ENCODE data around the gene FRS3. TPM values are rescaled to one million over a fixed set of nuclear protein-coding genes. Genes with fewer than 3 reads are reported as not detected.

FRS3 gene
- total RNA-seq, 1 experiment from 2014 or later = 5.9 TPM

- RAD21 ChIA-PET (ENCODE audit: low non-redundant PET in 1 of 2, low total read pairs in 2 of 2, uncharacterized antibody in 2 of 2, unreplicated experiment in 2 of 2) = no interaction called here
- Histone ChIP-seq H3K4me3 (replicated peaks in 1 of 2; ENCODE audit: low read depth in 1 of 2, low read length in 2 of 2) (no peak overlapping the region), H3K9me2 (ENCODE audit: insufficient read depth) (no peaks in the 10 kb centered on the region), H3K36me3 (ENCODE audit: control insufficient read depth in 1 of 2, insufficient read depth in 2 of 2, low read length in 2 of 2) (peaks cover 0 to 5% of the 10 kb centered on the region in 2 experiments; a peak in 2 of 4 replicates), H3K27me3 (ENCODE audit: insufficient read depth, low read length) (no peaks in the 10 kb centered on the region), H3K9me3 (ENCODE audit: control insufficient read depth in 1 of 2, insufficient read depth in 1 of 2, low read depth in 1 of 2, low read length in 2 of 2) (no peaks in the 10 kb centered on the region), H3K4me1 (ENCODE audit: control insufficient read depth in 1 of 2, insufficient read depth in 2 of 2, low read length in 2 of 2) (peaks cover 8 to 21% of the 10 kb centered on the region in 2 experiments; a peak in 3 of 4 replicates), H2AFZ (ENCODE audit: low read depth, low read length, poor library complexity, severe bottlenecking) (no peak overlapping the region), H3K4me2 (ENCODE audit: low read length) (no peak overlapping the region), H3K79me2 (ENCODE audit: insufficient read depth, low read length) (no peaks in the 10 kb centered on the region), H4K20me1 (ENCODE audit: insufficient read depth) (no peaks in the 10 kb centered on the region), H3K9ac (ENCODE audit: low read length) (no peak overlapping the region), H3K27ac (ENCODE audit: low read depth, low read length) (no peak overlapping the region)
- DNase-seq (ENCODE audit: low read depth, low spot score) (no peak), ATAC-seq (no peak)
- TF ChIP-seq REST (IDR thresholded peaks at IDR 0.05; ENCODE audit: low read depth) (no peak), POLR2AphosphoS5 (IDR thresholded peaks at IDR 0.05; ENCODE audit: low read depth, low read length) (no peak), CBX3 (IDR thresholded peaks at IDR 0.05; ENCODE audit: low read depth) (no peak), CEBPB (IDR thresholded peaks at IDR 0.05; ENCODE audit: low read depth) (no peak), RAD21 (IDR thresholded peaks at IDR 0.05; ENCODE audit: low read depth) (no peak), TCF7L2 (IDR thresholded peaks at IDR 0.05; ENCODE audit: borderline replicate concordance, extremely low read depth, insufficient read depth, insufficient read length) (no peak), POLR2A (IDR thresholded peaks at IDR 0.05; ENCODE audit: borderline replicate concordance, extremely low read depth, insufficient read depth, insufficient read length) (no peak), EGR1 (IDR thresholded peaks at IDR 0.05; ENCODE audit: low read depth) (no peak), YY1 (IDR thresholded peaks at IDR 0.05; ENCODE audit: extremely low read depth, insufficient replicate concordance, low read depth, low read length) (no peak), ELF1 (IDR thresholded peaks at IDR 0.05; ENCODE audit: borderline replicate concordance, low read depth) (no peak), MAX (IDR thresholded peaks at IDR 0.05) (no peak), FOSL1 (IDR thresholded peaks at IDR 0.05; ENCODE audit: low read depth) (no peak), ZFX (IDR thresholded peaks at IDR 0.05) (no peak), CTCF (IDR thresholded peaks at IDR 0.05 in 2 of 3, conservative IDR thresholded peaks at IDR 0.05 in 1 of 3; ENCODE audit: borderline replicate concordance in 1 of 3, insufficient read depth in 1 of 3, low read depth in 2 of 3, low read length in 2 of 3) (no peak)
- CTCF ChIA-PET = no interaction called here
- BruUV-seq (replicated peaks) = no TSS peak
- POLR2A ChIA-PET = interaction anchor here (0.6 kb wide), 1 partner anchor 17 kb away, joined by 4 read pairs; the partner anchor contains the start of gene TOMM6
- intact Hi-C loops (cut with micrococcal nuclease) = loop anchor here (10.0 kb wide), 1 partner anchor 166 kb away; no protein-coding TSS in a partner anchor
Measured at GRCh38 chr6:41770381-41771057, 9.2 kb downstream of the FRS3 start.
